SU-DHL-6 (cell line): ENCODE data around the gene HOXA6.

Source experiments
- H2AFZ ChIP-seq: fragments of 200-600 bp; sonication (generic); 2 replicates; pipeline ENCODE4 v1.6.1; 2014; ENCODE audit warnings: low read depth, mild to moderate bottlenecking, moderate library complexity, mixed read lengths, antibody characterized with exemption, low read length; ENCODE audit not compliant: severe bottlenecking
- H3F3A ChIP-seq: fragments of 200-600 bp; shearing (Covaris generic); 2 replicates; pipeline ENCODE4 v1.6.0; 2016; ENCODE audit warnings: antibody characterized with exemption, mild to moderate bottlenecking; ENCODE audit not compliant: insufficient read depth
- H3K27ac ChIP-seq: fragments of 200-600 bp; sonication (generic); 2 replicates; pipeline ENCODE4 v1.5.1; 2016; ENCODE audit warnings: low read depth, mild to moderate bottlenecking, low read length, moderate library complexity, mixed read lengths
- H3K27me3 ChIP-seq: fragments of 200-600 bp; sonication (generic), shearing (Covaris generic); 2 replicates; pipeline ENCODE4 v1.6.0; 2014; ENCODE audit warnings: mild to moderate bottlenecking, low read length
- H3K36me3 ChIP-seq: fragments of 200-600 bp; sonication (generic); 2 replicates; pipeline ENCODE4 v1.6.1; 2014; ENCODE audit warnings: mild to moderate bottlenecking, low read length, mixed read lengths
- H3K4me2 ChIP-seq: fragments of 300-600, 200-600 bp; shearing (Covaris generic), sonication (generic); 2 replicates; pipeline ENCODE4 v1.6.0; 2014; ENCODE audit warnings: low read length, low read depth, mild to moderate bottlenecking; ENCODE audit not compliant: poor library complexity, severe bottlenecking
- H3K4me3 ChIP-seq: fragments of 200-600 bp; sonication (generic); 2 replicates; pipeline ENCODE4 v1.5.1; 2014; ENCODE audit warnings: antibody characterized with exemption, low read length, mild to moderate bottlenecking, mixed read lengths; ENCODE audit not compliant: insufficient read depth, poor library complexity, severe bottlenecking
- H3K79me2 ChIP-seq: fragments of 200-600 bp; sonication (generic); 2 replicates; pipeline ENCODE4 v1.6.1; 2014; ENCODE audit warnings: mild to moderate bottlenecking, low read length, moderate library complexity; ENCODE audit not compliant: insufficient read depth
- H3K9ac ChIP-seq: fragments of 200-600 bp; sonication (generic); 2 replicates; pipeline ENCODE4 v1.7.0; 2014; ENCODE audit warnings: mild to moderate bottlenecking, low read length
- H3K9me2 ChIP-seq: fragments of 200-600 bp; sonication (generic); replicated peaks from 2 replicates; pipeline ENCODE4 v1.6.1; 2014; ENCODE audit warnings: low read length; ENCODE audit not compliant: insufficient read depth
- H3K9me3 ChIP-seq: fragments of 200-600 bp; sonication (generic); 2 replicates; pipeline ENCODE4 v1.6.1; 2014; ENCODE audit warnings: low read length, mixed read lengths; ENCODE audit not compliant: insufficient read depth
- H4K20me1 ChIP-seq: fragments of 200-600 bp; sonication (generic); 2 replicates; pipeline ENCODE4 v1.6.1; 2014; ENCODE audit warnings: low read depth, mild to moderate bottlenecking, antibody characterized with exemption, low read length, moderate library complexity, mixed read lengths
- CTCF ChIP-seq: fragments of 200-600 bp; sonication (generic); IDR thresholded peaks from one replicate; pipeline ENCODE4 v1.5.1; 2017; ENCODE audit warnings: antibody characterized with exemption, mild to moderate bottlenecking, low read length, moderate library complexity; ENCODE audit not compliant: insufficient read depth, poor library complexity, severe bottlenecking
- EZH2phosphoT487 ChIP-seq: fragments of 200-600 bp; sonication (generic), shearing (Covaris generic); conservative IDR thresholded peaks from 2 replicates; pipeline ENCODE4 v1.6.1; 2018; ENCODE audit warnings: mild to moderate bottlenecking, antibody characterized with exemption, low read length, moderate library complexity, mixed read lengths

Gene HOXA6

DNA sequence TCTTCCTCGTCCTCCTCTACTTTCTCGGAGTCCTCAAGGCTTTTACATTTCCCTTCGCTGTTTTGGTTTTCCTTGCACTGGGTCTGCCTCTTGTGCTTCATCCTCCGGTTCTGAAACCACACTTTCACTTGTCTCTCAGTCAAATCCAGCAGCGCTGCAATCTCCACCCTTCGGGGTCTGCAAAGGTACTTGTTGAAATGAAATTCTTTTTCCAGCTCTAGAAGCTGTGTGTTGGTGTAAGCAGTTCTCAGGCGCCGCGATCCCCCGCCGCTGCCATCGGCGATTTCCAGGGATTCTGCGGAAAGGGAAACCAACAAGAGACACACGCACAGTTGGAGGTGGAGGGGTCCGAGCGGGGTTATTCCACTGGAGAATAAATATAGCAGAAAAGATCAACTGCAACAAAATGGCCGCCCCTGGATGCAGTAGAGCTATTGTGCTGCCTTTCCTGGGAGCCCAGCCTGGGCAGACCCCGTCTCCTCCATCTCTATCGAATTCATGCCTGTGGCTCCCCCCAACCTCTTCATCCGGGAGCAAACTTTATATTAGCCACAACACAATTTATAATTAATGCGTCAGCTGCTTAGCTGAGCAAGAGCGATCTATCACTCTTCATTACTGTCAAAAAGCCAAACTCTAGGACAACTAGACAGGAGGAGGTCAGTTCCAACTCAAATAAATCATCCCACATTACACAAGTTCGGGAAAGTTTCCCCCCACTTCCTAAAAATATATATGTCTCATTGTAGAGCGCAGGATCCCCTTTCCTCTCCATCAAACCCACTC lies 46.2 kb downstream of the HOXA6 start:
- Histone ChIP-seq H3K36me3 (no peaks in the 10 kb centered on the region), H3K4me2 (no peak overlapping the region), H3F3A (peaks cover 18% of the 10 kb centered on the region; the same call in 1 of the 2 replicates), H3K9ac (no peak overlapping the region), H3K9me2 (no peaks in the 10 kb centered on the region), H4K20me1 (no peaks in the 10 kb centered on the region), H3K79me2 (peaks cover 15% of the 10 kb centered on the region), H3K27ac (no peak overlapping the region), H3K27me3 (no peaks in the 10 kb centered on the region), H2AFZ (no peak overlapping the region), H3K4me3 (no peak overlapping the region), H3K9me3 (no peaks in the 10 kb centered on the region)
- TF ChIP-seq EZH2phosphoT487, result no peak
- TF ChIP-seq CTCF, result no peak

GRCh38 chr7:27100694-27101170 lies 46.8 kb downstream of the HOXA6 start:
- TF ChIP-seq EZH2phosphoT487 (no peak), CTCF (no peak)
- Histone ChIP-seq H3K36me3 (no peaks in the 10 kb centered on the region), H3K27ac (no peak overlapping the region), H3K9ac (no peak overlapping the region), H3K27me3 (no peaks in the 10 kb centered on the region), H4K20me1 (no peaks in the 10 kb centered on the region), H3F3A (peaks cover 18% of the 10 kb centered on the region; the same call in 1 of the 2 replicates), H3K9me3 (no peaks in the 10 kb centered on the region), H3K79me2 (peaks cover 15% of the 10 kb centered on the region), H2AFZ (no peak overlapping the region), H3K4me2 (no peak overlapping the region), H3K9me2 (no peaks in the 10 kb centered on the region), H3K4me3 (no peak overlapping the region)

- TF ChIP-seq EZH2phosphoT487 (no peak), CTCF (no peak)
- Histone ChIP-seq H3K4me2 (no peak overlapping the region), H3K27ac (no peak overlapping the region), H3F3A (peaks cover 18% of the 10 kb centered on the region; the same call in 1 of the 2 replicates), H2AFZ (no peak overlapping the region), H3K36me3 (no peaks in the 10 kb centered on the region), H3K9me3 (no peaks in the 10 kb centered on the region), H4K20me1 (no peaks in the 10 kb centered on the region), H3K9ac (no peak overlapping the region), H3K4me3 (no peak overlapping the region), H3K9me2 (no peaks in the 10 kb centered on the region), H3K79me2 (peaks cover 18% of the 10 kb centered on the region), H3K27me3 (no peaks in the 10 kb centered on the region)
Observed at GRCh38 chr7:27099453-27100370, 47.9 kb downstream of the HOXA6 start.
